Measurements from ENCODE around the gene CNTNAP2. TPM values are rescaled to one million over a fixed set of nuclear protein-coding genes. Genes with fewer than 3 reads are reported as not detected.

The CNTNAP2 gene
- total RNA-seq, 1 experiment from 2014 or later = 42.5 TPM

DNA sequence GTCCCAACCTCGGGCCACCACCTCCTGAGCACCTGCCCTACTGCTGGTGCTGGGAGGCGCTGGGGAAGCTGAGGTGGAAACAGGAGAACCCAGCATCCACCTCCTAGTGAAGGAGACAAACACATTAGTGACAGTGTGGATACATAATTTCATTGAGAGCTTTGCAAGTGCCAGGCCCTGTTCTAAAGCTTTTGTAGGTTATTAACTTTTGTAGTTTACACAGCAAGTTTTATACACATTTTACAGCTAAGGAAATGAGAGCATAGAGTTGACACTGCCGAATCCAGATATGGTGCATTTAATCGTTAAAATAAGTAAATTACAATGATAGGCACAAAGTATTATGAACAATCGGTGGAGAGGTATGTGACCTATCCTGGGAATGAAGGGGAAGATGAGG is 2007.9 kb downstream of the CNTNAP2 start:
- ChIA-PET CTCF (no interaction called here), POLR2A (no interaction called here)
- Histone ChIP-seq H3K9me3 (no peaks in the 10 kb centered on the region; the same call in 1 of the 2 replicates), H3K36me3 (ENCODE audit: control insufficient read depth, insufficient read depth, low read length) (no peaks in the 10 kb centered on the region), H3K4me3 (ENCODE audit: low read depth, low read length) (no peak overlapping the region), H3K4me1 (no peaks in the 10 kb centered on the region), H3K27me3 (replicated peaks; ENCODE audit: control insufficient read depth, insufficient read depth, low read length) (no peaks in the 10 kb centered on the region)
- DNase-seq = no peak
- H3K4me1 Mint-ChIP-seq (ENCODE audit: low read depth, unreplicated experiment) = no peaks in the 10 kb centered on the region
- H3K27ac Mint-ChIP-seq (ENCODE audit: unreplicated experiment) = no peak overlapping the region
- TF ChIP-seq, protein P1, sequence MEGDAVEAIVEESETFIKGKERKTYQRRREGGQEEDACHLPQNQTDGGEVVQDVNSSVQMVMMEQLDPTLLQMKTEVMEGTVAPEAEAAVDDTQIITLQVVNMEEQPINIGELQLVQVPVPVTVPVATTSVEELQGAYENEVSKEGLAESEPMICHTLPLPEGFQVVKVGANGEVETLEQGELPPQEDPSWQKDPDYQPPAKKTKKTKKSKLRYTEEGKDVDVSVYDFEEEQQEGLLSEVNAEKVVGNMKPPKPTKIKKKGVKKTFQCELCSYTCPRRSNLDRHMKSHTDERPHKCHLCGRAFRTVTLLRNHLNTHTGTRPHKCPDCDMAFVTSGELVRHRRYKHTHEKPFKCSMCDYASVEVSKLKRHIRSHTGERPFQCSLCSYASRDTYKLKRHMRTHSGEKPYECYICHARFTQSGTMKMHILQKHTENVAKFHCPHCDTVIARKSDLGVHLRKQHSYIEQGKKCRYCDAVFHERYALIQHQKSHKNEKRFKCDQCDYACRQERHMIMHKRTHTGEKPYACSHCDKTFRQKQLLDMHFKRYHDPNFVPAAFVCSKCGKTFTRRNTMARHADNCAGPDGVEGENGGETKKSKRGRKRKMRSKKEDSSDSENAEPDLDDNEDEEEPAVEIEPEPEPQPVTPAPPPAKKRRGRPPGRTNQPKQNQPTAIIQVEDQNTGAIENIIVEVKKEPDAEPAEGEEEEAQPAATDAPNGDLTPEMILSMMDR (IDR thresholded peaks at IDR 0.05; ENCODE audit: insufficient read depth in 1 of 2, low read depth in 1 of 2, low read length in 1 of 2, severe bottlenecking in 1 of 2, unreplicated experiment in 1 of 2) = no peak
- peaks cover 3% of the 10 kb centered on the region for H3K27me3 Mint-ChIP-seq (ENCODE audit: insufficient read depth, unreplicated experiment)
- no peak overlapping the region for H3K4me3 Mint-ChIP-seq (ENCODE audit: unreplicated experiment)
- no TSS peak for BruUV-seq (replicated peaks)
- intact Hi-C loops (cut with micrococcal nuclease; ENCODE audit: unreplicated experiment) = no loop called here
- H3K9me3 Mint-ChIP-seq (ENCODE audit: unreplicated experiment) = no peaks in the 10 kb centered on the region
- no peaks in the 10 kb centered on the region for H3K36me3 Mint-ChIP-seq (ENCODE audit: insufficient read depth, unreplicated experiment)

DNA sequence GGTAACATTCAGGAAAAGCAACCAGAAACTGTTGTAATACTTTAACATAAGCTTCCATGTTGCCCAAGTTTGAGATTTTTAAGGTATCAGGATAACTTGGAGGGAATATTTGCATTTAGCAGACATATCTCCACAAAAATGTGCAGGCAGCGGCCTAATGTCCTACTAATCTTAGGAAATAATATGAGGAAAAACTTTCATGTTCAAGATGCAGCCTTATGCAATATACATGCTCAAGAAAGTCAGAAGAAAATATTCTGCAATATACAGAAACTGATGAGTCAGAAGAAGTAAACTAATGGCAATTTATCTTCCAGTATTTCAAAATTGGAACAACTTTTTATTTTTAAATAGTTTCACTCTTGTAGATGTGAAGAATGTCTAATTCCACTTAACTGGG is 2010.8 kb downstream of the CNTNAP2 start:
- intact Hi-C loops (cut with micrococcal nuclease; ENCODE audit: unreplicated experiment) = no loop called here
- no peaks in the 10 kb centered on the region for H3K9me3 Mint-ChIP-seq (ENCODE audit: unreplicated experiment)
- Histone ChIP-seq H3K4me3 (ENCODE audit: low read depth, low read length) (no peak overlapping the region), H3K36me3 (ENCODE audit: control insufficient read depth, insufficient read depth, low read length) (no peaks in the 10 kb centered on the region), H3K9me3 (no peaks in the 10 kb centered on the region), H3K4me1 (no peaks in the 10 kb centered on the region), H3K27me3 (replicated peaks; ENCODE audit: control insufficient read depth, insufficient read depth, low read length) (no peaks in the 10 kb centered on the region)
- ChIA-PET CTCF (no interaction called here), POLR2A (no interaction called here)
- H3K36me3 Mint-ChIP-seq (ENCODE audit: insufficient read depth, unreplicated experiment) = no peaks in the 10 kb centered on the region
- TF ChIP-seq, protein P1 (IDR thresholded peaks at IDR 0.05; ENCODE audit: insufficient read depth in 1 of 2, low read depth in 1 of 2, low read length in 1 of 2, severe bottlenecking in 1 of 2, unreplicated experiment in 1 of 2) = no peak
- H3K4me3 Mint-ChIP-seq (ENCODE audit: unreplicated experiment) = no peak overlapping the region
- no peaks in the 10 kb centered on the region for H3K4me1 Mint-ChIP-seq (ENCODE audit: low read depth, unreplicated experiment)
- DNase-seq = no peak
- H3K27ac Mint-ChIP-seq (ENCODE audit: unreplicated experiment) = no peak overlapping the region
- H3K27me3 Mint-ChIP-seq (ENCODE audit: insufficient read depth, unreplicated experiment) = peaks cover 5% of the 10 kb centered on the region
- BruUV-seq (replicated peaks) = no TSS peak

DNA sequence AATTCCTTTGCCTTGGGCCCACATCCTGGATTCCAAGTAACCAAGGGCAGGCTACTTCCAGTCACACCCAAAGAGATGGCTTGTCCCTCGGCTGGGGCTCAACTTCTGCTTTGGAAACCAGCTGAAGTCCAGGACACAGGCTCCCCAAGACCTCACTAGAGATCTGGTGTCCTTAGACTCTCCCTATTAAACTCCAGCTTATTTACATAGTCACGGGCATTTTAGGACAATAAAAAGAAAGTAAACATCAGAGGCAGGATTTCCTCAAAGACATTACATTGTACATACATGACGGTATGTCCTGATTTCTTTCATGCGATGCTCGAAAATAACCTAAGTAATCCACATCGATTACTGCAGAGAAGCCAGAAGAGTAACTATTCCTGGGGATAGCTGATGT is 2012.4 kb downstream of the CNTNAP2 start:
- Mint-ChIP-seq H3K4me1 (ENCODE audit: low read depth, unreplicated experiment) (no peaks in the 10 kb centered on the region), H3K27me3 (ENCODE audit: insufficient read depth, unreplicated experiment) (peaks cover 7% of the 10 kb centered on the region), H3K27ac (ENCODE audit: unreplicated experiment) (no peak overlapping the region)

More for the DNA sequence above, 2012.4 kb downstream of the CNTNAP2 start:
- ChIA-PET CTCF (no interaction called here), POLR2A (no interaction called here)
- Histone ChIP-seq H3K4me1 (no peaks in the 10 kb centered on the region), H3K27me3 (replicated peaks; ENCODE audit: control insufficient read depth, insufficient read depth, low read length) (no peaks in the 10 kb centered on the region), H3K4me3 (ENCODE audit: low read depth, low read length) (no peak overlapping the region), H3K9me3 (no peaks in the 10 kb centered on the region), H3K36me3 (ENCODE audit: control insufficient read depth, insufficient read depth, low read length) (no peaks in the 10 kb centered on the region)
- BruUV-seq (replicated peaks) = no TSS peak
- DNase-seq = no peak
- H3K9me3 Mint-ChIP-seq (ENCODE audit: unreplicated experiment) = no peaks in the 10 kb centered on the region
- H3K36me3 Mint-ChIP-seq (ENCODE audit: insufficient read depth, unreplicated experiment) = no peaks in the 10 kb centered on the region
- intact Hi-C loops (cut with micrococcal nuclease; ENCODE audit: unreplicated experiment) = no loop called here
- H3K4me3 Mint-ChIP-seq (ENCODE audit: unreplicated experiment) = no peak overlapping the region
- TF ChIP-seq, protein P1 (IDR thresholded peaks at IDR 0.05; ENCODE audit: insufficient read depth in 1 of 2, low read depth in 1 of 2, low read length in 1 of 2, severe bottlenecking in 1 of 2, unreplicated experiment in 1 of 2) = no peak

Measured in Caco-2 (cell line).